ENCODE results near the gene MED20.

Gene MED20

DNA sequence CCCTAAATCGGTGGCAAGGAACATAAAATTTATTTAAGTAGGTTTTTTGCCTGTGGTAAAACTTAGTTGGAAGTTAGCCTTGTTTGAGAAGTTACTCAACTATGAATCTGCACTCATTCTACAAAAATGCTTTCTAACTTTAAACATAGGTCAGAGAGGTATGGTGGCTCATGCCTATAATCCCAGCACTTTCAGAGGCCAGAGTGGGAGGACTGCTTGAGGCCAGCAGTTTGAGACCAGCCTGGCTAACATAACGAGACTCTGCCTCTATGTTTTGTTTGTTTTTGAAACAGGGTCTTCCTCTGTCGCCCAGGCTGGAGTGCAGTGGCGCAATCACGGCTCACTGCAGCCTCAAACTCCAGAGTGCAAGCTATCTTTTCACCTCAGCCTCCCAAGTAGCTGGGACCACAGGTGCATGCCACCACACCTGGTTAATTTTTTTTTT, 42.0 kb downstream of the MED20 start:
- TF ChIP-seq, protein P1, sequence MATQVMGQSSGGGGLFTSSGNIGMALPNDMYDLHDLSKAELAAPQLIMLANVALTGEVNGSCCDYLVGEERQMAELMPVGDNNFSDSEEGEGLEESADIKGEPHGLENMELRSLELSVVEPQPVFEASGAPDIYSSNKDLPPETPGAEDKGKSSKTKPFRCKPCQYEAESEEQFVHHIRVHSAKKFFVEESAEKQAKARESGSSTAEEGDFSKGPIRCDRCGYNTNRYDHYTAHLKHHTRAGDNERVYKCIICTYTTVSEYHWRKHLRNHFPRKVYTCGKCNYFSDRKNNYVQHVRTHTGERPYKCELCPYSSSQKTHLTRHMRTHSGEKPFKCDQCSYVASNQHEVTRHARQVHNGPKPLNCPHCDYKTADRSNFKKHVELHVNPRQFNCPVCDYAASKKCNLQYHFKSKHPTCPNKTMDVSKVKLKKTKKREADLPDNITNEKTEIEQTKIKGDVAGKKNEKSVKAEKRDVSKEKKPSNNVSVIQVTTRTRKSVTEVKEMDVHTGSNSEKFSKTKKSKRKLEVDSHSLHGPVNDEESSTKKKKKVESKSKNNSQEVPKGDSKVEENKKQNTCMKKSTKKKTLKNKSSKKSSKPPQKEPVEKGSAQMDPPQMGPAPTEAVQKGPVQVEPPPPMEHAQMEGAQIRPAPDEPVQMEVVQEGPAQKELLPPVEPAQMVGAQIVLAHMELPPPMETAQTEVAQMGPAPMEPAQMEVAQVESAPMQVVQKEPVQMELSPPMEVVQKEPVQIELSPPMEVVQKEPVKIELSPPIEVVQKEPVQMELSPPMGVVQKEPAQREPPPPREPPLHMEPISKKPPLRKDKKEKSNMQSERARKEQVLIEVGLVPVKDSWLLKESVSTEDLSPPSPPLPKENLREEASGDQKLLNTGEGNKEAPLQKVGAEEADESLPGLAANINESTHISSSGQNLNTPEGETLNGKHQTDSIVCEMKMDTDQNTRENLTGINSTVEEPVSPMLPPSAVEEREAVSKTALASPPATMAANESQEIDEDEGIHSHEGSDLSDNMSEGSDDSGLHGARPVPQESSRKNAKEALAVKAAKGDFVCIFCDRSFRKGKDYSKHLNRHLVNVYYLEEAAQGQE (IDR thresholded peaks at IDR 0.05; ENCODE audit: insufficient replicate concordance, low read depth), result no peak
- TF ChIP-seq GABPA (IDR thresholded peaks at IDR 0.05; ENCODE audit: low read depth) (no peak), SPI1 (IDR thresholded peaks at IDR 0.05; ENCODE audit: borderline replicate concordance, low read depth) (no peak), POLR2AphosphoS5 (IDR thresholded peaks at IDR 0.05; ENCODE audit: low read depth) (no peak)
- TF ChIP-seq, protein P2, sequence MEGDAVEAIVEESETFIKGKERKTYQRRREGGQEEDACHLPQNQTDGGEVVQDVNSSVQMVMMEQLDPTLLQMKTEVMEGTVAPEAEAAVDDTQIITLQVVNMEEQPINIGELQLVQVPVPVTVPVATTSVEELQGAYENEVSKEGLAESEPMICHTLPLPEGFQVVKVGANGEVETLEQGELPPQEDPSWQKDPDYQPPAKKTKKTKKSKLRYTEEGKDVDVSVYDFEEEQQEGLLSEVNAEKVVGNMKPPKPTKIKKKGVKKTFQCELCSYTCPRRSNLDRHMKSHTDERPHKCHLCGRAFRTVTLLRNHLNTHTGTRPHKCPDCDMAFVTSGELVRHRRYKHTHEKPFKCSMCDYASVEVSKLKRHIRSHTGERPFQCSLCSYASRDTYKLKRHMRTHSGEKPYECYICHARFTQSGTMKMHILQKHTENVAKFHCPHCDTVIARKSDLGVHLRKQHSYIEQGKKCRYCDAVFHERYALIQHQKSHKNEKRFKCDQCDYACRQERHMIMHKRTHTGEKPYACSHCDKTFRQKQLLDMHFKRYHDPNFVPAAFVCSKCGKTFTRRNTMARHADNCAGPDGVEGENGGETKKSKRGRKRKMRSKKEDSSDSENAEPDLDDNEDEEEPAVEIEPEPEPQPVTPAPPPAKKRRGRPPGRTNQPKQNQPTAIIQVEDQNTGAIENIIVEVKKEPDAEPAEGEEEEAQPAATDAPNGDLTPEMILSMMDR (IDR thresholded peaks at IDR 0.05; ENCODE audit: insufficient read depth, low read length), result no peak
- Histone ChIP-seq H3K27ac (replicated peaks) (no peak overlapping the region), H3K27me3 (ENCODE audit: insufficient read depth, poor library complexity, severe bottlenecking) (no peaks in the 10 kb centered on the region), H3K4me3 (replicated peaks; ENCODE audit: insufficient read depth, low read length) (no peak overlapping the region)
- DNase-seq (ENCODE audit: low read depth in 1 of 2, low spot score in 1 of 2), result no peak

DNA sequence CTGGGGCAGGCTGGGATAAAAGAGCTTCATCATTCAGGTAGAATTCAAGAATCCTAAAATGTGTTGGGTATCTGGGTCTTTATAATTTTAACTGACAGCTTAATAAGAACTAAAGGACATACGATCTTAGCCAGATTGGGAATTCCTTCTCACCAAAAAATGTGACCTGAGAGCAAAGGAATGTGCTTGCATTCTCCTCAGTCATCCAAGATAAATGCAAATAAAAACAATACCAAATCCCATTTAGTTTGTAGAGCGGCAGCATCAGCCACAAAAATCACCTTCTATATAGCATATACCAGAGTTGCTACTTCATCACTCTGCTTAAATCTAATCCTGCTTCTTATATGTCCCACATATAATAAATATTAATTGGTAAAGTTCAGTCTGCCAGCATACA, 42.7 kb downstream of the MED20 start:
- TF ChIP-seq GABPA (IDR thresholded peaks at IDR 0.05; ENCODE audit: low read depth) (no peak), POLR2AphosphoS5 (IDR thresholded peaks at IDR 0.05; ENCODE audit: low read depth) (no peak), SPI1 (IDR thresholded peaks at IDR 0.05; ENCODE audit: borderline replicate concordance, low read depth) (no peak)
- TF ChIP-seq, protein P1 (IDR thresholded peaks at IDR 0.05; ENCODE audit: insufficient replicate concordance, low read depth), result no peak
- TF ChIP-seq, protein P2 (IDR thresholded peaks at IDR 0.05; ENCODE audit: insufficient read depth, low read length), result no peak
- DNase-seq (ENCODE audit: low read depth in 1 of 2, low spot score in 1 of 2), result no peak
- H3K4me3 ChIP-seq (replicated peaks; ENCODE audit: insufficient read depth, low read length), result no peak overlapping the region
- no peaks in the 10 kb centered on the region for H3K27me3 ChIP-seq (ENCODE audit: insufficient read depth, poor library complexity, severe bottlenecking)
- H3K27ac ChIP-seq (replicated peaks), result no peak overlapping the region

DNA sequence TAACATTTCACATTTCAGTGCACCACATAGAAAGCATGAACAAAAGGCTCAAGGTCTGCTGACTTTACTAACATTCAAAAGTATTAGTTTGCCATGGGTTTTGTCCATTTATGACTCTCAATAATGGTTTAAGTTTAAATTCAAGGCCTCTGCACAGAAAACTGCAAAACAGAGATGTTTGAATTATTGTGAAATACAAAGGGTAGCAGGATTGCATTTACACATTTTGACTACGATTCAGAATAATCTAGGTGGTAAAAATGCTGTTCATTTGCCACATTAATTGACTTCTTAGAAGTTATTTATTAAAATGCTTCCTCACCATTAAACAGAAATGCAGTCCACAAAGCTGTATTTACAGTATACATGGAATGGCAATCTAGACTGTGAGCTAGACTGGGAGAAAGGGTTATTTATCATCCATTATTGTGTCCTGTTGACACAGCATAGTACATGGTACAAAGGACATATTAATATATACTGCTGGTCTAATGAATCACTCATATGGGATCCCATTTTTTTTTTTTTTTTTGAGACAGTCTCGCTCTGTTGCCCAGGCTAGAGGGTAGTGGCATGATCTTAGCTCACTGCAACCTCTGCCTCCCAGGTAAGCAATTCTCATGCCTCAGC, 43.8 kb downstream of the MED20 start:
- DNase-seq (ENCODE audit: low read depth in 1 of 2, low spot score in 1 of 2), result no peak
- H3K27me3 ChIP-seq (ENCODE audit: insufficient read depth, poor library complexity, severe bottlenecking), result no peaks in the 10 kb centered on the region
- TF ChIP-seq GABPA (IDR thresholded peaks at IDR 0.05; ENCODE audit: low read depth), result no peak
- TF ChIP-seq, protein P2 (IDR thresholded peaks at IDR 0.05; ENCODE audit: insufficient read depth, low read length), result no peak
- TF ChIP-seq, protein P1 (IDR thresholded peaks at IDR 0.05; ENCODE audit: insufficient replicate concordance, low read depth), result no peak
- TF ChIP-seq SPI1 (IDR thresholded peaks at IDR 0.05; ENCODE audit: borderline replicate concordance, low read depth), result no peak
- TF ChIP-seq POLR2AphosphoS5 (IDR thresholded peaks at IDR 0.05; ENCODE audit: low read depth), result no peak
- no peak overlapping the region for H3K4me3 ChIP-seq (replicated peaks; ENCODE audit: insufficient read depth, low read length)
- no peak overlapping the region for H3K27ac ChIP-seq (replicated peaks)
